ENCODE results near the gene ANKRD1. TPM values are rescaled to one million over a fixed set of nuclear protein-coding genes. Genes with fewer than 3 reads are reported as not detected.

Gene ANKRD1
- total and polyA plus RNA-seq, 12 donors: 1,390 to 8,287 (median 4,440) TPM

- Histone ChIP-seq H3K27ac (no peak overlapping the region), H3K4me1 (peaks cover 0 to 17% (median 3%) of the 10 kb centered on the region in 9 donors), H3K27me3 (no peaks in the 10 kb centered on the region), H3K4me3 (no peak overlapping the region), H3K9me3 (no peaks in the 10 kb centered on the region), H3K36me3 (no peaks in the 10 kb centered on the region)
- DNase-seq (no peak), ATAC-seq (no peak)
- 93% methylated on average over 6 of the region's 6 CpGs for WGBS, 2 donors
- intact Hi-C loops (cut with DNase I): no loop called here
- no peak for TF ChIP-seq CTCF (IDR thresholded peaks at IDR 0.05)
Measured at GRCh38 chr10:90939648-90940047, 18.8 kb upstream of the ANKRD1 start.

- Histone ChIP-seq H3K4me1 (peaks cover 0 to 17% (median 3%) of the 10 kb centered on the region in 9 donors), H3K9me3 (no peaks in the 10 kb centered on the region), H3K36me3 (no peaks in the 10 kb centered on the region), H3K4me3 (no peak overlapping the region), H3K27ac (no peak overlapping the region), H3K27me3 (no peaks in the 10 kb centered on the region)
- ATAC-seq: no peak
- 13 to 19% methylated on average over 1 of the region's 1 CpG for WGBS, 2 donors
- intact Hi-C loops (cut with DNase I): no loop called here
- DNase-seq: no peak
- TF ChIP-seq CTCF (IDR thresholded peaks at IDR 0.05): no peak
Measured at GRCh38 chr10:90939116-90939515, 18.2 kb upstream of the ANKRD1 start.

GRCh38 chr10:90937645-90938258 is 16.9 kb upstream of the ANKRD1 start:
- ATAC-seq (no peak), DNase-seq (no peak)
- Histone ChIP-seq H3K4me3 (no peak overlapping the region), H3K27me3 (no peaks in the 10 kb centered on the region), H3K4me1 (peaks cover 0 to 17% (median 3%) of the 10 kb centered on the region in 9 donors), H3K27ac (no peak overlapping the region), H3K36me3 (no peaks in the 10 kb centered on the region), H3K9me3 (no peaks in the 10 kb centered on the region)
- intact Hi-C loops (cut with DNase I): no loop called here
- no peak for TF ChIP-seq CTCF (IDR thresholded peaks at IDR 0.05)
- WGBS, 2 donors: 85 to 91% methylated on average over 8 of the region's 8 CpGs

GRCh38 chr10:90936276-90936659 is 15.4 kb upstream of the ANKRD1 start:
- H3K36me3 ChIP-seq: no peaks in the 10 kb centered on the region
- no peaks in the 10 kb centered on the region for H3K27me3 ChIP-seq
- no peak for TF ChIP-seq CTCF (IDR thresholded peaks at IDR 0.05)
- WGBS, 2 donors: 69 to 74% methylated on average over 2 of the region's 2 CpGs
- intact Hi-C loops (cut with DNase I): no loop called here
- ATAC-seq: no peak
- no peak for DNase-seq
- no peaks in the 10 kb centered on the region for H3K9me3 ChIP-seq
- peaks cover 0 to 22% (median 8%) of the 10 kb centered on the region in 9 donors for H3K4me1 ChIP-seq
- H3K4me3 ChIP-seq: no peak overlapping the region
- peak overlapping the region in 5 of 10 donors; percentile 26 to 66 (median 38) for H3K27ac ChIP-seq
